Stimulated activated CD8-positive, alpha-beta memory T cell treated with anti-CD3 and anti-CD28 coated beads, Interleukin-2, amount 100 ng/mL, for 48 hours (primary cell): Measurements from ENCODE around the gene ALOX12B.
"Not testable (repeated sequence)": the region's sequence is repeated elsewhere in the genome, so short reads cannot be mapped to it uniquely, and the experiment has no call there.

Experiments
- DNase-seq, 2 donors: peaks; one replicate each; pipeline ENCODE4 v3.0.0-alpha.2; 2020; ENCODE audit warnings: low read depth in 2 of 2

ALOX12B gene

GRCh38 chr17:8064561-8065019, 22.9 kb downstream of the ALOX12B start:
- DNase-seq = no peak

DNA sequence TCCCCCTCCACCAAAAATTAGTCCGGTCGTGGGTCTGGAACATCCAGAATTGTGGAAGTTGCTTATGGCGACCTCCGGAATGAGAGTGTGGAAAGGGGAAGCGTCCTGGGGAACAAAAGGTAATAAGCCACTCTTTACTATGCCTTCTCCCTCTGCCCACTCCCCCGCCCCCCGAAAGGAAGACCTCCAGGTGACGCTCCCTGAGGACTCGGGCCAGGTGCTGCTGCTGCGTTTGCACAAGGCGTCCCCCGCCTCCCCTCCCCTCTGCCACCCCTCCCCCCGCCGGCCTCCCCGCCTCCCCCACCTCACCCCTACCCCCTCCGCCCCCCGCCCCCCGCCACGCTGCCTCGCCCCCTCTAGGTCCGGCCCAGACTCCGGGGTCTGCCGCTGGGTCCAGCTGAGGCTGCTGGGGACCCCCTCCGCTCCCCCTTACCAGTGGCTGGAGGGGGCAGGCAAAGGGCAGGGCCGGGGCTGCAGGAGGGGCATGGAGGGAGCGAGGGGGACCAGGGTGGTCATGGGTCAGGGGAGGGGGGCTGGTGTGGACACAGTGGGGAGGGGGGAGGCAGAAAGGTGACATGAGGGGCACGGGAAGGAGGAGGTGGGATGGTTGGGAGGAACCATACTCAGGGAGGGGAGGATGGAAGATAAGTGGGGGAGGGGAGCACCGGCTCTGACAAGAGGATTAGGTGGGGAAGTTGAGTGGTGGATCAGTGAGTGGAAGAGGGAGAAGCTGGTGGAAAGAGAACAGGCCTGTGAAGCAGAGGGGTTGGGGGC, 23.6 kb downstream of the ALOX12B start:
- no peak for DNase-seq

GRCh38 chr17:8062807-8063483, 24.6 kb downstream of the ALOX12B start:
- DNase-seq = no peak

- no peak for DNase-seq
Observed at GRCh38 chr17:8062435-8062806, 25.1 kb downstream of the ALOX12B start.

- DNase-seq = not testable (repeated sequence)
Observed at GRCh38 chr17:8061851-8062250, 25.7 kb downstream of the ALOX12B start.

- DNase-seq = no peak
Observed at GRCh38 chr17:8060274-8060673, 27.2 kb downstream of the ALOX12B start.

DNA sequence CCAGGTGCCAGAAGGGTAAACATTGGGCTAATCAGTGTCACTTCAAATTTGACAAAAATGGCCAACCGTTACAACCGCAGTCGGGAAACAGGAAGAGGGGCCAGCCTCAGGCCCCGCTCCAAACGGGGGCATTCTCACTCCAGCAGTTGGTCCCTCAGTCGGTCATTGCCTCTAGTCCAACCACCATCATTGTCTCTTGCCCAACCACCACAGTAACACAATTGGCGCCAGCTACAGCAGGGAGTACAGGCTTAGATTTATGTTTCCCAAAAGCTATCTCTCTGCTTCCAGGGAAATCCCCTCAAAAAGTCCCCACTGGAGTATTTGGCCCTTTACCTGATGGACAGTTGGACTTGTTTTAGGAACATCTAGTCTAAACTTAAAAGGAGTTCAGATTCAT, 28.4 kb downstream of the ALOX12B start:
- DNase-seq = no peak

DNA sequence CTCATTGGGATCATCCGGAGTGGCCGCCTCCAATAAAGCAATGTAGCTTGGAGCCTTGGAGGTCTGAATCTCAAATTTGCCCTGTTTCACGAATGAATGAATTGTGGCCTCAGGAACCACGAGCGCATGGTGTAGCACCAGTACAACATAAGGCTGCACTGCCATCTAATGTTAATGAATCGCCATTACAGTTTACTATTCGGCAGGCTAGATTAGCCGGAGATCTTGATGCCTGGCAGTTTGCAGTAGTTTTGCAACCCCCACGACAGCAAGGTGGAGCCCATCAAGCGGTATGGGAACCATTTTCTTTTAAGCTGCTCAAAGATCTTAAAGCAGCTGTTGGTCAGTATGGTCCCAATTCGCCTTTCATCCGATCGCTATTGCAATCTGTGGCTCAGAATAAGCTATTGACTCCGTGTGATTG, 29.8 kb downstream of the ALOX12B start:
- DNase-seq = no peak

GRCh38 chr17:8056976-8057625, 30.4 kb downstream of the ALOX12B start:
- no peak for DNase-seq

- no peak for DNase-seq
Observed at GRCh38 chr17:8056232-8056975, 31.1 kb downstream of the ALOX12B start.

GRCh38 chr17:8055851-8056231, 31.7 kb downstream of the ALOX12B start:
- no peak for DNase-seq

DNA sequence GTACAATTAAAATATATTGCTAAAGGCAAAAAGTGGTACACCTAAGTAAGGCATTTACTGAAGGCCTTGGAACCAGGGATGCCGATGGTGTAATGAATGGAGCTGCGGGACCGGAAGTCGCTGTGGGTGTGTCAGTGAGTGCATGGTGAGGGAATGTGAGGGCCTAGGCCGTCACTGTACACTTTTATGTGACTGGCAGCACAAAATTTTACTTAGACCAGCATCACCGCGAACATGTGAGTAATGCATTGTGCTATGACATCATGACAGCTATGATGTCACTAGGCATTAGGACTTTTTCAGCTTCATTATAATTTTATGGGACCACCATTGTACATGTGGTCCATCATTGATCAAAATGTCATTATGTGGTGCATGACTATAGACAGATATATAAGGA, 33.9 kb downstream of the ALOX12B start:
- DNase-seq = no peak

DNA sequence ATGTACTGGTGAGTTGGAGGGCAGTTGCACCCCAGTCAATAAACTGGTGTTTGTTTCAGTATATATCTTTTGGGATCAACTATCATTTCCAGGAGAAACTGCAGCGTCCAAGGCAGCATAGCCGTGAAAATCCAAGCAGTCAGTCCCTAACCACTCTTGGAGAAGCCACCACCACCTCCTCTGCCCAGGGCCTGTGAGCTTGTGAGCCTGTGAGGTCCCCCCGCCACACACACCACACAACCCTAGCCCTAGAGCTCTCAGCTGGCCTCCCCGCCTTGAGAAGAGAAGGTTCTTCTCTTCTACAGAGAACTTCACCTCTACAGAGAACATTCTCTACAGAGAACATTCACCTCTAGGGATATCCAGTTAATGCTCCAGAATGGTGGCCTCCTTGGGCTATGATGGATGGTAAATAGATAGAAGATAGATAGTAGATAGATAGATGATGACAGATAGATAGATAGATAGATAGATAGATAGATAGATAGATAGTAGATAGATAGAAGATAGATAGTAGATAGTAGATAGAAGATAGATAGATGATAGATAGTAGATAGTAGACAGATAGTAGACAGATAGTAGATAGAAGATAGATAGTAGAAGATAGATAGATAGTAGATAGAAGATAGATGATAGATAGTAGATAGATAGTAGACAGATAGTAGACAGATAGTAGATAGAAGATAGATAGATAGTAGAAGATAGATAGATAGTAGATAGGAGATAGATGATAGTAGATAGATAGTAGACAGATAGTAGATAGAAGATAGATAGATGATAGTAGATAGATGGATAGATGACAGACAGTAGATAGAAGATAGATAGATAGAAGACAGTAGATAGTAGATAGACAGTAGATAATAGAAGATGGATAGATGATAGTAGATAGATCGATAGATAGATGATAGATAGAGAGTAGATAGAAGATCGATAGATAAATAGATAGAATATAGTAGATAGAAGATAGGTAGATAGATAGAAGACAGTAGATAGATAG, 35.0 kb downstream of the ALOX12B start:
- no peak for DNase-seq

GRCh38 chr17:8051831-8052230, 35.7 kb downstream of the ALOX12B start:
- no peak for DNase-seq

DNA sequence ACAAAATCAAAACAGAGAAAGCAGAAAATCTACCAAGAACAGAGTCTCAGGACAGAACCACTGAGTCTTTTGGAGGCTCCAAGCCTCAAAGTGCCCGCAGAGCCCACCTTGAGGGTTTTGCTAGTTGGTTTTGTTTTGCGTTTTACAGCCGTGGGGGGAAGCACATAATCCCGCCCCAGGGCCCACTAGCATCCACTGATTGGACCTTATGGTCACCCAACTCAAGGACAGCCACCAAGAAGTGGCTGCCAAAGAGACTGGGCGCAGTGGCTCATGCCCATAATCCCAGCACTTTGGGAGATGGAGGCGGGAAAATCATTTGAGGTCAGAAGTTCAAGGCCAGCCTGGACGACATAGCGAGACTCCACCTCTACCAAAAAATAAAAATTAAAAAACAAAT, 38.8 kb downstream of the ALOX12B start:
- no peak for DNase-seq

GRCh38 chr17:8048236-8048635, 39.3 kb downstream of the ALOX12B start:
- no peak for DNase-seq

- DNase-seq = no peak
Observed at GRCh38 chr17:8047769-8048110, 39.8 kb downstream of the ALOX12B start.

- no peak for DNase-seq
Observed at GRCh38 chr17:8046929-8047768, 40.4 kb downstream of the ALOX12B start.

GRCh38 chr17:8046306-8046928, 41.1 kb downstream of the ALOX12B start:
- DNase-seq = no peak
